Mononuclear cell (primary cell): ENCODE data around the gene CYTH1. TPM values are rescaled to one million over a fixed set of nuclear protein-coding genes. Genes with fewer than 3 reads are reported as not detected.

Experiments
- H3K27me3 ChIP-seq: 2 replicates; pipeline ENCODE4 v1.6.0; 2011; ENCODE audit warnings: low read length, control low read depth; ENCODE audit not compliant: insufficient read depth
- H3K4me1 ChIP-seq: 2 replicates; pipeline ENCODE4 v1.5.1; 2011; ENCODE audit warnings: mild to moderate bottlenecking, low read length, control low read depth; ENCODE audit not compliant: insufficient read depth
- H3K4me3 ChIP-seq: 2 replicates; pipeline ENCODE4 v1.5.1; 2011; ENCODE audit warnings: mild to moderate bottlenecking, low read length, moderate library complexity
- H3K9me3 ChIP-seq: 2 replicates; pipeline ENCODE4 v1.5.1; 2011; ENCODE audit warnings: low read depth, mild to moderate bottlenecking, control low read depth, low read length
- total RNA-seq: library from RNA; depleted of rRNA; stranded (reverse); fragments of >200 nt; gene quantifications from one replicate; pipeline ENCODE4 v1.2.3, GENCODE V29; 2012

The CYTH1 gene
- total RNA-seq, 1 donor = 273 TPM

DNA sequence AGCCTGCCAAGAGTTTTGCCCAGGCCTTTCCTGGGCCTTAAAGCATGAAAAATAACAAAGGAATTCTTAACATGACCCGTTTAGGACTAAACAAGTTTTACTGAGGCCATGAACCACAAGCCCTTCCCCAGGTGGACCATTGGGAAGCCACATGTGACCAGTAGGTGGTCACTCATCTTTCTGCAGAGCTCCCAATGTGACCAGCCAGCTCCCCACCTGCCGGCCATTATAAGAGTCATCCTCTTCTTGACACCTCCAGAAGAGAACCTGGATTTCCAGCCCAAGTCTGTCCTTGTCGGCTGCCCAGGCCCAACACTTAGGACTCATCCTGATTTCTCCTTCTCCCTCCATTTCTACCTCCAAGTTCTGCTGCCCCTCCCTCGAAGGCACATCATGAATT, 113.2 kb downstream of the CYTH1 start:
- no peaks in the 10 kb centered on the region for H3K9me3 ChIP-seq

DNA sequence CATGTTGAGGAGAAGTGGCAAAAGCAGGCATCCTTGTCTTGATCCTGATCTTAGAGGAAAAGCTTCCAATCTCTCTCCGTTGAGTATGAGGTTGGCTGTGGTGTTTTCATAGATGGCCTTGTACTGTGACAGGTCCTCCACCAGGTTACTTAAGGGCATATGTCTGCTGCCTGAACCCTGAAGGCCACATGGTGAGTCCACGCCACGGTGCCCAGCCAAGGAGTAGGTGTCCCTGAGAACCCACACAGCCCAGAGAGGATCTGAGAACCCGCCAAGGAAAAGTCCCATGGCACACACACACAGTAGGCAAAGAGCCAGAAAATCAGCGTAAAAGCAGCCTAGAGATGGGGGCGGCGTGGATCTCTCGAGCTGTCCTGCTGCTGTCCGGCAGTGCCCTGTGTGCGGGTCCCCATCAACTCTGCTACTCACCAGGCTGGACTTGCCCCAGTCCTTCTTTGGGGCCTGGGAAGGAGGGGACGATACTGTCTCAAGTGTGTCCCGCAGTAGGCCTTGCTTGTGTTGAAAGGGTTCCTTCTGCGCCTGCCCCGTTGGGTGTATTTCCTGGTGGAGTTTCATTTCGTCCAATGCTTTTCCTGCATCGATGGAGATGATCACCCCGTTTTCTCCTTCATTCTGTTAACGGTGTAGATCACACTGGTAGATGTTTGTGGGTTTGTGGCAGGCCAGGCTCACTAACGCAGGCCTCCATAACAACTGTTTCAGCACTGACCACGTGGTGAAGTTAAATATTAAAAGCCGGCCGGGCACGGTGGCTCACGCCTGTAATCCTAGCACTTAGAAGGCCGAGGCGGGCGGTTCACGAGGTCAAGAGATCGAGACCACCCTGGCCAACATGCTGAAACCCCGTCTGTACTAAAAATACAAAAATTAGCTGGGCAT, 114.1 kb downstream of the CYTH1 start:
- H3K4me1 ChIP-seq = peaks cover 28% of the 10 kb centered on the region
- no peaks in the 10 kb centered on the region for H3K9me3 ChIP-seq
- H3K4me3 ChIP-seq = no peak overlapping the region
- no peaks in the 10 kb centered on the region for H3K27me3 ChIP-seq

More for the DNA sequence above, 113.2 kb downstream of the CYTH1 start:
- H3K4me1 ChIP-seq = peaks cover 28% of the 10 kb centered on the region
- no peaks in the 10 kb centered on the region for H3K27me3 ChIP-seq
- H3K4me3 ChIP-seq = no peak overlapping the region

DNA sequence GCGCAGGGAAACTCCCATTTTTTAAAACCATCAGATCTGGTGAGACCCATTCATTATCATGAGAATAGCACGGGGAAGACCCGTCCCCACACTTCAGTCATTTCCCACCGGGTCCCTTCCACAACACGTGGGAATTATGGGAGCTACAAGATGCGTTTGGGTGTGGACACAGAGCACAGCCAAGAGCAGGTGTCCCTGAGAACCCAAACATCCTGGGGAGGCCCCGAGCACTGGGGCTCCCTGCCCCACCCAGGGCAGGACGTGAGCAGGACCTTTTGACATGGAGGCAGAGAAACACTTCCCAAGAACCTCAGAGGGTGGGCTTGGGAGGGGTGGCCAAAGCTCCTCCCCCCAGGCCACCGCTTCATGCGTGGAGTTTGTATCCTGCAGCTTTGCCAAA, 115.0 kb downstream of the CYTH1 start:
- Histone ChIP-seq H3K4me1 (peaks cover 28% of the 10 kb centered on the region), H3K9me3 (no peaks in the 10 kb centered on the region), H3K27me3 (no peaks in the 10 kb centered on the region), H3K4me3 (no peak overlapping the region)

DNA sequence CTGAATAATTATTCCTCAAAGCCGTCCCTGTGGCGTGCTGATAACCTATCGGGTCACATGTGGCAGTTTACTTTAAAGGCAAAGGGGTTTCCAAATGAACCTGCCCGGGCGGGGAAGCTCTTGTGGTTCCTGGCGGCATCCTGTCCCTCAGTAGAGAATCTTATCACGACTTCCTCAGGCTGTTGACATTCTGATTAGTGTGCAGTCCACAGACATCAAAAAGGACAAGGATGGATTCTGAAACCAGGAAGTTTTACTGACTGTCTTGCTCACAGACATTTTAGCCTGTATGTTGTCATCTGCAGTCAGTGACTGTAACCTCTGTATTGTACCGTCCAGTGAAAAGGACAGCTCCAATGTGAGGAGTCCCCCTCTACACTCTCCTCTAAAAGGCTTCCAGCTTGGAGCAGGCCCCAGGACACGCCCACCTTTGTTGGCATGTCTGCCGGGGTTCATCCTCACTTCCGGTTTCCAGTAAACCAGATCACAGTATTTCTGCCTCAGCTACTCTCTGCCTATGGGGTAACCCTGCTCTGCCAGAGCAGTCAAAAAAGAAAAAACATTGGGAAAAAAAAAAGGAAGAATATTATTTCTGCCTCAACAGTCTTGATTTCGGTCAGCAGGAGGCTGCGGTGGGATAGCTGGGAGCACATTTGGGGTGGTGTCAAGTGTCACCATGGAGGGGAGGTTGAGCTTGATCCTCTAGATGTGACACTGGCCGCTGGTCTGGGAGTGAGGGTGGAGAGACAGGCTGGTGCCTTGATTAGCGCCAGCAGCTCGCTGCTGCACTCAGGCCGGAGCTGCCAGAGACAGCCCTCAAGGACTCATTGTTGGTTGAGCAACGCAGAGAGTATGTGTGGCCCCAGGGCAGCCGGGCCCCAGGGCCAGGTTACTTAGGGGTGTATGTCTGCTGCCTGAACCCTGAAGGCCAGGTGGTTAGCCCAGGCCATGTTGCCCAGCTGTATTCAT, 115.8 kb downstream of the CYTH1 start:
- no peak overlapping the region for H3K4me3 ChIP-seq

DNA sequence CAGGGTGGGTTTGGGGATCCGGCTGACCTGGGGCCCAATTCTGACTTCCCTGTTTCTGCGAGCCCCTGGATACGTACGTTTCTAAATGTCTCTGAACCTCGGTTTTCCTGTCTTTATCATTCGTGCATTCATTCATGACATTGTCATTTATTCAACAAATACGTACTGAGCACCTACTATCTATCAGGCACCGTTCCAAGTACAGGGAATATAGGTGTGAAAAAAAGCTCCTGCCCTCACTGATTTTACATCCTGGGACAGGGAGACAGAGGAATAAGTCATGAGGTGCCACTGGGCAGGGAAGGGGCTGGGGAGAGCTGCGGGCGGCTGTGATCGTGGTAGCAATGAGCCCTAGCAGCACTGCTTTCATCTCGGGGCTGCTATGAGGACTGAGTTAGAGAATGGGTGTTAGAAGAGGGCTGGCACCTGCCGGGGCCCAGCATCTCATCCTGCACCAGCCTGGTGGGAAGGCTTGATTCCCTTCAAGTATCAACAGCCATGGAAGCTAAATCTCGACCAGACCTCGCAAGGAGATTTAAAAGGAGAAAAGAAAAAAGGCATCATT, 116.6 kb downstream of the CYTH1 start:
- Histone ChIP-seq H3K9me3 (no peaks in the 10 kb centered on the region), H3K27me3 (no peaks in the 10 kb centered on the region), H3K4me1 (peaks cover 28% of the 10 kb centered on the region), H3K4me3 (no peak overlapping the region)

More for the DNA sequence above, 115.8 kb downstream of the CYTH1 start:
- Histone ChIP-seq H3K27me3 (no peaks in the 10 kb centered on the region), H3K9me3 (no peaks in the 10 kb centered on the region), H3K4me1 (peaks cover 28% of the 10 kb centered on the region)

DNA sequence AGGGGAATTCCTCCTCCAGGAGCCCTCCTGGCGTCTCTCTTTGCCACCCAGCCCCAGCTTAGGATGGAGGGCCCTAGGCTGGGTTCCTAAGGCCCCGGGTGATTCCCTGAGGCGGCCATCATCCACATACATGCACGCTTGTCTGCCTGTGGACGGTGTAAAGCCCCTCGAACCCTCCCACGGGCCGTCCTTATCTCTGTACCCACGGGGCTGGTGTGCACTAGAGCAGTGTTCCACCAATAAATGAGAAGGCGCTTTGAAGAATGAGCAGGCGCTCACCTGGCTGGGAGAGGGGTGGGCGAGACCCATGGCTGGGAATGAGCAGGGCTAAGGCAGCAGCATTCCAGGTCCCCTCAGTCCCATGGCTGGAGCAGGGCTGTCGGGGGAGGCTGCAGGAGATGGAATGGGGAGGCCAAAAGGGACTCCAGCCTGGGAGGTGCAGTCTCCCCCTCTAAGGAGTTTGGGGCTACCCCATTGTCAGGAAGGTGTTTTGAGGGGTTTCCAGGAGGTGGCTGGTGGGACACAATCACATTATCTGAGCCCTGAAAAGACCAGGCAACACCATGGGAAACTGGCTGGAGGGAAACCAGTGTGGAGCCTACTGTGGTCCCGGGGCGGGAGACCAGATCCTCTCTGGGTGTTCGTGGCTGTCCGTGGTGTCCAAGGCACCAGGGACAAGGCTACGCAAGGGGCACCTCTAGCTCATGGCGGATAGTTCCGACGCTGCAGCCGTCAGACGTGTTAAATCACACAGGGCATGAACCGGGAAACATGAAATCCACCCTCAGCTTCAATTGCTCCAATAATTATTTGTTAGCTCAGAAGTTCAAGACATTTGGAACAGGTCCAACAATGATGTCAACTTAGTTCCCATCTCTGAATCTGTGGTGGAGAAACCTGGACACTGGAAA, 117.3 kb downstream of the CYTH1 start:
- Histone ChIP-seq H3K27me3 (no peaks in the 10 kb centered on the region), H3K4me1 (peaks cover 28% of the 10 kb centered on the region), H3K4me3 (no peak overlapping the region), H3K9me3 (no peaks in the 10 kb centered on the region)

DNA sequence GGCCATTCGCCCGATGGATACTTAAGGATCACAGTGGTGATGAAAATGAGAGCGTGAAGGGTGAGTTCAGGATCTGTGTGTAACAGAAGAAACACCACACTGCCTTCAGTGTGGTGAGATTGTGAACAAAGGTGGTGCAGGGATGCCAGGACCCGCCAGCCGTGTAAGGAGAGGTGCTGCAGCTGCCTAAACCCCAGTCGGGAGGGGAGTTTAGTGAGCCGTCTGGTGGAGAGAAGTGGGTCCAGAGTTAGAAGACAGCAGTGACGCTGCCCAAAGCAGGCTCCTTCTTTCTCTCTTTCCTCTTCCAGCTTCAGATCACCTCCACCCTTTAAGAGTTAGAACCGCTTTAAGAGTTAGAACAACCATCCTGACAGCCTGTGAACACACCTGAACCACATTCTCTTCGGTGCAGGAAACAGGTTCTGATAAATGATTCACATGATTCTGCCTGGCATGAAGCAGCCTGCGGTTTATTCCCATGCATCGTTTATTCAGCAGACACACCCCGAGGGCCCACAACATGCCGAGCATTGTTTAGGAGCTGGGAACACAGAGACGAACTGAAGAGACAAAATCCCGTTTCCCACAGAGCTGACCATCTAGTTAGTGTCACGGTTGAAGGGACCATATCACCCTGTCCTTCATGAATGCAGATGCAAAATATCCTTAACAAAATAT, 120.8 kb downstream of the CYTH1 start:
- H3K27me3 ChIP-seq = no peaks in the 10 kb centered on the region
- H3K4me1 ChIP-seq = peaks cover 17% of the 10 kb centered on the region
- no peaks in the 10 kb centered on the region for H3K9me3 ChIP-seq
- H3K4me3 ChIP-seq = no peak overlapping the region

DNA sequence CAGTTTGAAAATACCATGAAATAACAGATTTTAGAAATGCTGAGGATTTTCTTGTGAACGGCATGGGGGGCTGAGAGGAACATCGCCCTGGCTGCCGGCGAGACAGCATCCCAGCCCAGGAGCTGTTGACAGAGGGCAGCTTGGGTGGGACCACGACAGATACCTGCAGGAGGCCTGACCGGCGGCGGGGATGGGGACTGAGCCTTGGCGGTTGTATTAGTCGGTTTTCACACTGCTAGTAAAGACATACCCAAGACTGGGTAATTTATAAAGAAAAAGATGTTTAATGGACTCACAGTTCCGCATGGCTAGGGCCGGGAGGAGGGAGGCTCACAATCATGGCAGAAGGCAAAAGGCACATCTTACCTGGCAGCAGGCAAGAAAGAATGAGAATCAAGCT, 122.5 kb downstream of the CYTH1 start:
- no peaks in the 10 kb centered on the region for H3K27me3 ChIP-seq
- no peaks in the 10 kb centered on the region for H3K9me3 ChIP-seq
- peaks cover under 1% of the 10 kb centered on the region for H3K4me1 ChIP-seq
- H3K4me3 ChIP-seq = no peak overlapping the region

DNA sequence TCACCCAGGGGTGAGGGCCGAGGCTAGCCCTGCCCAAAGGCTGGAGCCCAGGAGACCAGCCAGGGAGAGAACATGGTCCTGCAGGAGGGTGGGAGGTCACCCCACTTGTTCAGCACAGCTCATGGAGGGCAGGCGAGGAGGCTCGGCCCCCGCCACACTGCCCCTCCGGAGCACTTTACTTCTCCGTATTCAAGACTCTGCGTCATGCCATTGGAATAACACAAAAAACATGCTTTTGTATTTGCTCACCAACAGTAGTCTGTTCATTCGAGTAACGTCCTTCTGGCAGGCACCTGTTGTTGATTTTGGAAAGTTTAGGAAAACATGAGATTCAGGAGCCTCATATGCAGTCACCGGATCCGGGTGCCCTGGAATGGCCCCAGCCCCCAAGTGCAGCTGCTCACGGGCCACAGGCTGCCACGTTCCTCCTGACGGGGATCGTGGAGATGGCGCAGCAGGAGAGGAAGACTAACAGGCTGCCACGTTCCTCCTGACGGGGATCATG, 123.7 kb downstream of the CYTH1 start:
- no peaks in the 10 kb centered on the region for H3K27me3 ChIP-seq
- H3K9me3 ChIP-seq = no peaks in the 10 kb centered on the region
- no peak overlapping the region for H3K4me3 ChIP-seq
- H3K4me1 ChIP-seq = peaks cover 4% of the 10 kb centered on the region

DNA sequence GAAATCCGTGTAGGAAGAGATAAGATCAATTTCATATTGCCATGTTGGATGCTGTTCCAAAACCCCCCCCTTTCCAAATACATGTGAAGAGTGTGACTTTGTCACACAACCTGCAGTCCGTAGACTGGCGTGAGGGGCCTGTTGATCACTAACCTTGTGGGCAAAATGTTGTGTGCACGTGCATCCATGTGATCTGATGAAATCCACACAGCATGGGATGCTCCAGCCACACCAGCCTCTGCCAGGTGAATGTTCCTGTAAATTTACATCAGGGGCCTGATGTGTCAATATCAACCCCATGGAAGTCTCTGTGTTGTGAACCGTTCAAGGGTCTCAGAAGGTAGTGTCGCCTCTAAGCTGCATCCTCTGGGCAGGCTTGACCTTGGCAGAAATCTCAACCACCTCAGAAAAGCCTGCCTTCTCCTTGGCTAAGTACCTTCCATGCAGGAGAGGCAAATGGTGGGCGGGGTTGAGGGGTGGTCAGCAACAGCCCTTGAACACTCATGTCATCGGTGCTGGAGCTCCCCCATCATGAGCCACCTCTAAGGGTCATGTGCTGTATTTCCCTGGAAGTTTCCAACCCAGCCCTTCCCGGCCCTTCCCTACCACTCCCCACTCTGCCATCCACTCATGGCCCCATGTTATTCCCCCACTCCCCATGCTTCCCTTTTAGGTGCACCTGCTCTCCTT, 126.7 kb downstream of the CYTH1 start:
- no peaks in the 10 kb centered on the region for H3K9me3 ChIP-seq
- no peaks in the 10 kb centered on the region for H3K27me3 ChIP-seq
- H3K4me1 ChIP-seq = peaks cover 4% of the 10 kb centered on the region
- no peak overlapping the region for H3K4me3 ChIP-seq

DNA sequence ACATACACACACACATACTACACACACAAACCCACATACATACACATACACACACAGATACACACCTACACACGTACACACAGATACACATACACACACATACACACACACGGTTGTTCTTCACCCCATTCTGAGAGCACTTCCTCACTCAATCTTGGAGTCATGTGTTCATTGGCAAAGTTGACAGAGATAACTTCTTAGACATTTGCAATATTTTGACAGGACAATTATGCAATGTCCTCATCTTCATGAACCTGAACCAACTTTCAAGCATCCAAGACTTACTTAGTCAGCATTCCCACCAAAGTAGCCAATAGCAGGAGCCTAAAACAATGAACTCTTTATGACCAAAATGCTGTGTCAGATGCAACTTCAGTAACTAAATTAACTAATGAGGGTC, 127.7 kb downstream of the CYTH1 start:
- Histone ChIP-seq H3K4me3 (no peak overlapping the region), H3K9me3 (no peaks in the 10 kb centered on the region), H3K4me1 (peaks cover 4% of the 10 kb centered on the region), H3K27me3 (no peaks in the 10 kb centered on the region)

DNA sequence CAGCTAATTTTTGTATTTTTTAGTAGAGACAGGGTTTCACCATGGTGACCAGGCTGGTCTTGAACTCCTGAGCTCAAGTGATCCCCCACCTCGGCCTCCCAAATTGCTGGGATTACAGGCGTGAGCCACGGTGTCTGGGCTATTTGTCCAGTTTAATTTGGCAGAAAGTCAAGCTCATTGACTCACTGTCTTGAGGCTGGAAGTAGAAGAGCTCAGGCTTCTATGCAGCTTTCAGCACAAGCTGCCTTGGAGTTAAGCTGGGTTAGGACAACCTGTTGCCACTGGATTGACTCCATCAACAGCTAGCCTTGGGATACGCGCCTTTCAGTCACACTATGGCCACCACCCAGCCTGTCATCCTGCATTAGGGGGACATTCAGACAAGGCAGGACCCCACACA, 128.7 kb downstream of the CYTH1 start:
- Histone ChIP-seq H3K27me3 (no peaks in the 10 kb centered on the region), H3K4me3 (no peak overlapping the region), H3K9me3 (no peaks in the 10 kb centered on the region), H3K4me1 (peaks cover 4% of the 10 kb centered on the region)

DNA sequence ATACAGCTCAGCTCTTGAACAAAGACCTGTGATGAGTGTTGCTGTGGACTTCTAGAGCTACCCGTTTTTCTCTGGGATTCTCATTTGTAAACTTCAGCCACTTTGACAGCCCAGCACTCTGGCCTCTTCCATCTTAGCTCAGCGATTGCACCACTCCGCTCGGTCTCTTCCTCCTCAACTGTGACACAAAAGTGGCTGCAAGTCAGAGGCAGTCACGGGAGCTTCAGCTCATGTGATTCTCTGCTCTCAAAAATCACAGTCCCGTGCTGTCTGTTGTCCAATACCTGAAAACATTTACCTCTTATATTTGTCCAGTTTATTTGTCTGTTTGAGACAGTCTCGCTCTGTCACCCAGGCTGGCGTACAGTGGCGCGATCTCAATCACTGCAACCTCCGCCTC, 129.2 kb downstream of the CYTH1 start:
- no peak overlapping the region for H3K4me3 ChIP-seq
- no peaks in the 10 kb centered on the region for H3K9me3 ChIP-seq
- no peaks in the 10 kb centered on the region for H3K27me3 ChIP-seq
- peaks cover 4% of the 10 kb centered on the region for H3K4me1 ChIP-seq
